Measurements from ENCODE around the gene CAMTA1.

The CAMTA1 gene

DNA sequence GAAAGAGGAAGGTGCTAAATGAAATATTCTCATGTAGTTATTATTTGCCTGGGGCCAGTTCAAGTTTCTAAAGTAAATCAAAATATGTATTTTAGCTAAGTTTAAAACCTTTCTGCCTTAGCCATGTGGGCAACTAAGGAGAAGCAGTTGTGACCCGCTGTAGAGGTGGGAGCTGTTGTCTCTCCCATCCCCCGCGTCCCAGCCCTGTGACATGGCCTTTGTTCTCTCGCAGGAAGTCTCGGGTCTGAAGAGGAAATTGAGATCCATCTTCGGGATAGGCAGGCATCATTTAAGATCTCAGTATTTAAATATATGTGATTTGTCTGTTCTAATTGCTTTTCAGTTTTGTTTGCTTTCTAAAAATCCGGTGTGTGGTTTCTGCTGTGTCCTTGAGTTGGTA, 121.5 kb downstream of the CAMTA1 start:
- Histone ChIP-seq H3K36me3 (ENCODE audit: control insufficient read depth in 2 of 2, insufficient read depth in 1 of 2, low read length in 2 of 2) (no peaks in the 10 kb centered on the region), H3K9me3 (ENCODE audit: control insufficient read depth, insufficient read depth, low read depth, low read length) (no peaks in the 10 kb centered on the region), H3K4me1 (ENCODE audit: control insufficient read depth, insufficient read depth, low read length) (no peaks in the 10 kb centered on the region), H3K27ac (ENCODE audit: extremely low read depth, low read depth, low read length) (no peak overlapping the region), H3K4me3 (ENCODE audit: low read depth, low read length) (no peak overlapping the region)
- ChIA-PET POLR2A (no interaction called here), CTCF (no interaction called here)
- TF ChIP-seq ZBTB10 (tag by site-specific recombination; IDR thresholded peaks at IDR 0.05) (no peak), ZNF266 (tag by site-specific recombination; IDR thresholded peaks at IDR 0.05; ENCODE audit: low read depth) (no peak), KLF1 (tag by site-specific recombination; IDR thresholded peaks at IDR 0.05) (no peak), GLI2 (tag by site-specific recombination; IDR thresholded peaks at IDR 0.05; ENCODE audit: borderline replicate concordance, low read depth) (no peak), ZNF777 (tag by site-specific recombination; IDR thresholded peaks at IDR 0.05; ENCODE audit: borderline replicate concordance) (no peak), PATZ1 (tag by site-specific recombination; IDR thresholded peaks at IDR 0.05) (no peak)

GRCh38 chr1:6907201-6907600, 121.9 kb downstream of the CAMTA1 start:
- H3K36me3 ChIP-seq (ENCODE audit: control insufficient read depth in 2 of 2, insufficient read depth in 1 of 2, low read length in 2 of 2) = no peaks in the 10 kb centered on the region
- CTCF ChIA-PET = no interaction called here
- H3K4me3 ChIP-seq (ENCODE audit: low read depth, low read length) = no peak overlapping the region
- no peak for TF ChIP-seq ZBTB49 (tag by site-specific recombination; IDR thresholded peaks at IDR 0.05; ENCODE audit: low read depth)
- no peak for TF ChIP-seq ZNF658 (tag by site-specific recombination; IDR thresholded peaks at IDR 0.05)
- TF ChIP-seq ZNF843 (tag by site-specific recombination; IDR thresholded peaks at IDR 0.05) = no peak
- no peak for TF ChIP-seq INSM2 (tag by site-specific recombination; IDR thresholded peaks at IDR 0.05)
- TF ChIP-seq ZNF394 (tag by site-specific recombination; IDR thresholded peaks at IDR 0.05; ENCODE audit: borderline replicate concordance) = no peak
- TF ChIP-seq ZNF221 (tag by site-specific recombination; IDR thresholded peaks at IDR 0.05; ENCODE audit: borderline replicate concordance) = no peak
- TF ChIP-seq ZSCAN30 (tag by site-specific recombination; IDR thresholded peaks at IDR 0.05) = no peak
- no peaks in the 10 kb centered on the region for H3K4me1 ChIP-seq (ENCODE audit: control insufficient read depth, insufficient read depth, low read length)
- POLR2A ChIA-PET = no interaction called here
- H3K9me3 ChIP-seq (ENCODE audit: control insufficient read depth, insufficient read depth, low read depth, low read length) = no peaks in the 10 kb centered on the region
- H3K27ac ChIP-seq (ENCODE audit: extremely low read depth, low read depth, low read length) = no peak overlapping the region

All from HEK293 (cell line).